GM12878 (cell line): ENCODE measurements around the gene TBC1D25. TPM values are rescaled to one million over a fixed set of nuclear protein-coding genes. Genes with fewer than 3 reads are reported as not detected.

Experiments
- ATAC-seq: fragments of 200-7000 bp; cut with Tn5 transposase; 3 replicates; pipeline ENCODE4 v1.9.1; 2020; ENCODE audit warnings: mild to moderate bottlenecking, moderate library complexity
- BruUV-seq: library from RNA; stranded (reverse); fragments of 400-500 nt; replicated peaks from 2 replicates; lab custom pipeline; 2021; lab: Mats Ljungman, UMichigan
- CTCF ChIA-PET: fragments of 300-600 bp; sonication (Branson Sonifier 250); formaldehyde crosslinking; extraction: SDS; loops from one replicate; lab custom pipeline; 2021; ENCODE audit warnings: inconsistent platforms; lab: Yijun Ruan, JAX
- POLR2A ChIA-PET: fragments of 350-600 bp; formaldehyde crosslinking; extraction: SDS; loops from one replicate; lab custom pipeline; 2021; ENCODE audit warnings: inconsistent platforms; lab: Charles Lee
- RAD21 ChIA-PET: fragments of 300-600 bp; sonication (Branson Sonifier 250); formaldehyde crosslinking; loops from one replicate; lab custom pipeline; 2023; ENCODE audit warnings: antibody characterized with exemption; ENCODE audit not compliant: unreplicated experiment; lab: Charles Lee
- SMC1A ChIA-PET: fragments of 300-600 bp; sonication (Branson Sonifier 250); formaldehyde crosslinking; loops from one replicate; lab custom pipeline; 2023; ENCODE audit not compliant: unreplicated experiment, uncharacterized antibody; lab: Charles Lee
- DNase-seq: peaks from one replicate; pipeline ENCODE4 v3.0.0-alpha.2; 2011; ENCODE audit warnings: low read depth, low spot score
- FAIRE-seq: peaks from 3 replicates; lab custom pipeline; 2011; peaks lifted over from hg19 to GRCh38; lab: Jason Lieb, UNC
- H2AFZ ChIP-seq: 2 replicates; pipeline ENCODE4 v1.6.0; 2011; ENCODE audit warnings: low read depth, low read length, control low read depth; ENCODE audit not compliant: control insufficient read depth
- H3K27ac ChIP-seq: 2 replicates; pipeline ENCODE4 v1.5.1; 2011; ENCODE audit warnings: control low read depth; ENCODE audit not compliant: control insufficient read depth, insufficient read depth
- H3K27me3 ChIP-seq, 2 experiments: replicated peaks in 1 of 2; 2 replicates each; pipeline versions ENCODE4 v1.6.0 to v1.6.1; 2011; ENCODE audit warnings: low read length in 1 of 2; ENCODE audit not compliant: control insufficient read depth in 2 of 2, insufficient read depth in 2 of 2
- H3K36me3 ChIP-seq, 2 experiments: 2 replicates each; pipeline ENCODE4 v1.5.1; 2011; ENCODE audit warnings: low read length in 1 of 2; ENCODE audit not compliant: control insufficient read depth in 2 of 2, insufficient read depth in 2 of 2
- H3K4me1 ChIP-seq: 2 replicates; pipeline ENCODE4 v1.6.1; 2011; ENCODE audit warnings: mild to moderate bottlenecking, low read length, moderate library complexity, mixed read lengths; ENCODE audit not compliant: control insufficient read depth, insufficient read depth
- H3K4me2 ChIP-seq: 2 replicates; pipeline ENCODE4 v1.6.0; 2011; ENCODE audit warnings: control low read depth; ENCODE audit not compliant: control insufficient read depth, insufficient read depth
- H3K4me3 ChIP-seq: fragments of 200-600 bp; sonication (generic); 2 replicates; pipeline ENCODE4 v1.5.1; 2016
- H3K79me2 ChIP-seq: 2 replicates; pipeline ENCODE4 v1.6.0; 2011; ENCODE audit warnings: low read length; ENCODE audit not compliant: control insufficient read depth, insufficient read depth
- H3K9ac ChIP-seq: 2 replicates; pipeline ENCODE4 v1.8.0; 2011; ENCODE audit warnings: low read length, control low read depth, mixed read lengths; ENCODE audit not compliant: control insufficient read depth, insufficient read depth
- H3K9me3 ChIP-seq: replicated peaks from 3 replicates; pipeline ENCODE4 v1.5.1; 2011; ENCODE audit warnings: mild to moderate bottlenecking, low read length; ENCODE audit not compliant: control insufficient read depth, insufficient read depth
- H4K20me1 ChIP-seq: 2 replicates; pipeline ENCODE4 v1.6.0; 2011; ENCODE audit not compliant: control insufficient read depth, insufficient read depth
- BRCA1 ChIP-seq: IDR thresholded peaks from 2 replicates; pipeline ENCODE4 v1.6.1; 2011; ENCODE audit warnings: low read depth, low read length, improper control_type of control experiment
- ELK1 ChIP-seq: IDR thresholded peaks from 2 replicates; pipeline ENCODE4 v1.6.1; 2012; ENCODE audit warnings: low read depth, low read length, improper control_type of control experiment
- HDGF ChIP-seq: fragments of 450-650 bp; IDR thresholded peaks from 2 replicates; pipeline ENCODE4 v1.6.1; 2016; ENCODE audit warnings: antibody characterized with exemption
- MAX ChIP-seq: IDR thresholded peaks from 2 replicates; pipeline ENCODE4 v1.6.1; 2012; ENCODE audit warnings: low read depth, low read length, improper control_type of control experiment
- MEF2B ChIP-seq: fragments of 450-650 bp; IDR thresholded peaks from 2 replicates; pipeline ENCODE4 v1.6.1; 2018; ENCODE audit warnings: mild to moderate bottlenecking, moderate library complexity; ENCODE audit not compliant: partially characterized antibody, poor library complexity, severe bottlenecking
- NFIC ChIP-seq: IDR thresholded peaks from 2 replicates; pipeline ENCODE4 v1.6.1; 2012; ENCODE audit warnings: low read depth, mild to moderate bottlenecking, inconsistent platforms, low read length, moderate library complexity
- SMC3 ChIP-seq: IDR thresholded peaks from 2 replicates; pipeline ENCODE4 v1.6.1; 2011; ENCODE audit warnings: low read length, improper control_type of control experiment, borderline replicate concordance
- SRF ChIP-seq, 2 experiments: IDR thresholded peaks; 2 replicates each; pipeline ENCODE4 v1.6.1; 2011; ENCODE audit warnings: low read depth in 2 of 2, low read length in 2 of 2, mild to moderate bottlenecking in 1 of 2, moderate library complexity in 1 of 2
- YY1 ChIP-seq: IDR thresholded peaks from 2 replicates; pipeline ENCODE4 v1.6.1; 2011; ENCODE audit warnings: low read depth, mild to moderate bottlenecking, low read length
- ZNF217 ChIP-seq: fragments of 450-650 bp; IDR thresholded peaks from 2 replicates; pipeline ENCODE4 v1.6.1; 2017; ENCODE audit warnings: antibody characterized with exemption, mild to moderate bottlenecking
- WGBS: methylation state at CpG from one replicate; pipeline ENCODE4 v1.1.6; 2016; ENCODE audit warnings: low lambda C conversion rate; ENCODE audit not compliant: insufficient replicate concordance, insufficient coverage; ENCODE audit errors: missing lambda C conversion rate; 5-methylcytosine and 5-hydroxymethylcytosine counted together
- in situ Hi-C: fragments of 300-500 bp; cut with MboI; formaldehyde crosslinking; loops from 9 replicates; pipeline ENCODE4 v1.14.3; 2018; ENCODE audit warnings: mixed read lengths
- intact Hi-C: fragments of 100-400 bp; cut with micrococcal nuclease; formaldehyde crosslinking; loops from one replicate; pipeline ENCODE4 v1.14.2; 2022; ENCODE audit not compliant: unreplicated experiment
- polyA plus RNA-seq, 11 experiments: library from polyadenylated mRNA; depleted of rRNA in 4 of 11; unstranded in 6 of 11; stranded (reverse) in 5 of 11; fragments of >200 nt; fragmentation: Nextera tagmentation in 4 of 11; fragmentation: Illumina TruSeq in 1 of 11; extraction: Ambion mirVana in 4 of 11; extraction: Trizol in 1 of 11; gene quantifications; 1 replicate in 1 of 11; 2 replicates in 10 of 11; pipeline versions ENCODE4 v1.2.1 to v1.2.3, GENCODE V29; 2011 to 2016; ENCODE audit warnings: inconsistent platforms in 2 of 11, missing spikeins in 2 of 11, low read depth in 1 of 11
- total RNA-seq, 4 experiments: library from RNA; depleted of rRNA in 3 of 4; stranded (reverse); fragments of >200 nt in 3 of 4; fragmentation: Illumina TruSeq in 1 of 4; extraction: Trizol in 1 of 4; gene quantifications; 2 replicates each; pipeline versions ENCODE4 v1.2.1 to v1.2.3, GENCODE V29; 2013 to 2021

Gene TBC1D25
- total and polyA plus RNA-seq, 10 of the 15 experiments (the other 5 are each of a cell fraction or from before 2014, with no cell fraction given) = 0.79 to 17.3 (median 10.0) TPM

DNA sequence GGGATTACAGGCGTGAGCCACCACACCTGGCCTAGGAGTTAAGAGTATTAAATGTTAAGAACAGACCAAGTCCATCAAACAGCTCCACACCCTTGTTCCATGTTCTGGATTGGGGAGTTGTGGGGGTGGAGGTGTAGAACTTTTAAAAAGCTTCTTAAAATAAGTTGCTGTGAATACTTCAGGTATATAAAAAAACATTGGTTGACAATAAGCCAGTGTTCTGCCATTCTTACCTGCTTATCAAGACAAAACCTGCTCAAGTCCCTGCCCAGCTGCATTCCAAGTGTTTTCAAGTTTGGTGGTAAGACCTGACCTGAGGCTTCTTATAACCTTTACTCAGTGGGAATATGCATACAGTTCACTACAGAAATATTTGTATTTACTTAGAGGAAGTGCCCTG is 41.1 kb downstream of the TBC1D25 start:
- DNase-seq = no peak
- SMC1A ChIA-PET = no interaction called here
- POLR2A ChIA-PET = no interaction called here
- Histone ChIP-seq H3K79me2 (peaks cover 14% of the 10 kb centered on the region), H3K4me2 (no peak overlapping the region), H3K4me1 (peaks cover 7% of the 10 kb centered on the region; the same call in 1 of the 2 replicates), H3K36me3 (peaks cover under 1 to 11% of the 10 kb centered on the region in 2 experiments), H3K27ac (no peak overlapping the region), H3K9me3 (no peaks in the 10 kb centered on the region)
- FAIRE-seq = no peak
- RAD21 ChIA-PET = no interaction called here
- 77% methylated on average over 1 of the region's 1 CpG for WGBS
- intact Hi-C loops = no loop called here
- no TSS peak for BruUV-seq
- TF ChIP-seq ELK1 (no peak), NFIC (no peak), MAX (no peak), HDGF (no peak)
- TF ChIP-seq, all 136 proteins: peak for 0
- no peak for ATAC-seq
- in situ Hi-C loops = no loop called here
- no peaks in the 10 kb centered on the region for H3K27me3 ChIP-seq
- H4K20me1 ChIP-seq = no peaks in the 10 kb centered on the region
- no peak overlapping the region for H2AFZ ChIP-seq
- no peak overlapping the region for H3K4me3 ChIP-seq
- no peak overlapping the region for H3K9ac ChIP-seq
- CTCF ChIA-PET = no interaction called here

DNA sequence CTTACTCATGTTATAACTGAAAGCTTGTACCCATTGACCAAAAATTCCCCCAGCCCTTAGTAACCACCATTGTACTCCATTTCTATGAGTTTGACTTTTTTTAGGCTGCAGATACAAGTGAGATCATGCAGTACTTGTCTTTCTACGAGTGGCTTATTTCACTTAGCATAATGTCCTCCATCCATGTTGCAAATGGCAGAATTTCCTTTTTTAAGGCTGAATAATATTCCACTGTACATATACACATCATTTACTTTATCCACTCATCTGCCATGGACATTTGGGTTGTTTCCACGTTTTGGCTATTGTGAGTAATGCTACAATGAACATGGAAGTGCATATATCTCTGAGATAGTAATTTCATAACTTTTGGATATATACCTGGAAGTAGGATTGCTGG is 45.2 kb downstream of the TBC1D25 start:
- ChIA-PET POLR2A (no interaction called here), CTCF (no interaction called here), RAD21 (no interaction called here), SMC1A (no interaction called here)
- H3K27ac ChIP-seq = no peak overlapping the region
- H3K27me3 ChIP-seq = no peaks in the 10 kb centered on the region
- H3K9ac ChIP-seq = no peak overlapping the region
- 21% methylated on average over 2 of the region's 2 CpGs for WGBS
- no TSS peak for BruUV-seq
- FAIRE-seq (no peak), ATAC-seq (peak; percentile 35), DNase-seq (no peak)
- no peaks in the 10 kb centered on the region for H4K20me1 ChIP-seq
- no peaks in the 10 kb centered on the region for H3K36me3 ChIP-seq
- H3K4me3 ChIP-seq = no peak overlapping the region
- TF ChIP-seq YY1 (no peak), MEF2B (no peak), BRCA1 (no peak), SRF (IDR thresholded peaks at IDR 0.05; ENCODE audit: low read depth in 2 of 2, low read length in 2 of 2) (no peak), ZNF217 (no peak), SMC3 (no peak)
- H2AFZ ChIP-seq = no peak overlapping the region
- H3K79me2 ChIP-seq = no peaks in the 10 kb centered on the region
- in situ Hi-C loops (no loop called here), intact Hi-C loops (no loop called here)
- H3K4me1 ChIP-seq = no peaks in the 10 kb centered on the region
- H3K4me2 ChIP-seq = no peak overlapping the region
- no peaks in the 10 kb centered on the region for H3K9me3 ChIP-seq
